Lung (tissue), 12 donors: ENCODE data around the gene TFG. TPM values are rescaled to one million over a fixed set of nuclear protein-coding genes. Genes with fewer than 3 reads are reported as not detected.
A peak's percentile ranks its signal among the peaks of the same experiment; 100 is the strongest.

Experiments used
- ATAC-seq: fragments of 200-7000 bp; cut with Tn5 transposase; one replicate; pipeline ENCODE4 v1.9.1; 2020; ENCODE audit warnings: moderate number of reproducible peaks; ENCODE audit not compliant: insufficient read depth, low FRiP score
- DNase-seq, 3 donors: peaks; one replicate each; pipeline ENCODE4 v3.0.0-alpha.2; 2013 to 2017
- H3K27ac ChIP-seq, 2 donors: one replicate each; pipeline ENCODE4 v1.5.1; 2013; ENCODE audit warnings: mild to moderate bottlenecking in 2 of 2, moderate library complexity in 2 of 2, control low read depth in 1 of 2, inconsistent platforms in 1 of 2, low read depth in 1 of 2, low read length in 1 of 2
- H3K27me3 ChIP-seq, 3 donors: one replicate each; pipeline ENCODE4 v1.5.1; 2013; ENCODE audit warnings: low read length in 2 of 3; ENCODE audit not compliant: control insufficient read depth in 3 of 3, insufficient read depth in 3 of 3
- H3K36me3 ChIP-seq, 4 donors: one replicate each; pipeline ENCODE4 v1.5.1; 2013; ENCODE audit warnings: low read length in 4 of 4, mild to moderate bottlenecking in 1 of 4, moderate library complexity in 1 of 4; ENCODE audit not compliant: control insufficient read depth in 4 of 4, insufficient read depth in 4 of 4
- H3K4me1 ChIP-seq, 5 donors: one replicate each; pipeline ENCODE4 v1.5.1; 2013; ENCODE audit warnings: low read length in 5 of 5, mild to moderate bottlenecking in 2 of 5, moderate library complexity in 1 of 5; ENCODE audit not compliant: control insufficient read depth in 5 of 5, insufficient read depth in 5 of 5
- H3K4me3 ChIP-seq: one replicate; pipeline ENCODE4 v1.5.1; 2013; ENCODE audit warnings: mild to moderate bottlenecking, control low read depth, moderate library complexity
- H3K9ac ChIP-seq, 2 donors: one replicate each; pipeline ENCODE4 v1.5.1; 2013; ENCODE audit warnings: low read length in 2 of 2, control low read depth in 1 of 2; ENCODE audit not compliant: insufficient read depth in 1 of 2
- H3K9me3 ChIP-seq, 4 donors: one replicate each; pipeline ENCODE4 v1.5.1; 2013; ENCODE audit warnings: low read length in 3 of 4, mild to moderate bottlenecking in 1 of 4, moderate library complexity in 1 of 4; ENCODE audit not compliant: control insufficient read depth in 4 of 4, insufficient read depth in 3 of 4
- WGBS, 2 donors: extraction: QIAGEN DNeasy Blood & Tissue Kit; methylation state at CpG; one replicate each; pipeline ENCODE4 v1.1.7; 2013; 5-methylcytosine and 5-hydroxymethylcytosine counted together
- polyA plus RNA-seq, 2 donors: library from polyadenylated mRNA; stranded (reverse); fragments of 200-250 nt; gene quantifications; one replicate each; pipeline ENCODE4 v1.2.1, GENCODE V29; 2013
- total RNA-seq, 2 donors: library from RNA; depleted of rRNA in 1 of 2; stranded (reverse); fragments of >200 nt in 1 of 2; gene quantifications; one replicate each; pipeline ENCODE4 v1.2.1, GENCODE V29; 2014 to 2021
- TF ChIP-seq, protein P1 (sequence below): IDR thresholded peaks from 2 replicates; pipeline ENCODE4 v1.5.1; 2012; ENCODE audit warnings: mild to moderate bottlenecking; ENCODE audit errors: control extremely low read depth, extremely low read depth
- donor health status: control.
- donor health status: control.
- donor health status: Bipolar disorder and iron deficiency.
- donor health status: healthy.
- donor health status: DM: yes; HTN: yes; CAD: no.

TFG gene
- total and polyA plus RNA-seq, 4 donors = 38.7 to 72.7 (median 65.2) TPM

DNA sequence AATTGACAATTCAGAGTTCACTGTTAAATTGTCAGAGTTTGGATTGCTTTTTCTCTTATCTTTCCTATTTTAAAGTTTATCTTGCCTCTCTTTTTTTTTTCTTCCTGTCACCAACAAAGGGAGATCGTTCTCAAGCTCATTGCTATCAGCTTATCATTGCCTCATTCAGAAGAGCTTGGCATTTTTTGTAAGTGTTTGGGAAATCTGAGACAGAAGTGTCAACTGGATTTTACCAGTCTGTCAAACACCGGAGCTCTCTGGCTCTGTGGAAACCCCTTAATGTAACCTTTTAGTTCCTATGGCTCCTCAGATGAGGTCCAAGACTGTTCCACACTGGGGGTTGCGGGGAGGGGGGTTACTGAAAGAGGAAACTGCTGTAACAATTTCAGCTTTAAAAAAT is 10.6 kb upstream of the TFG start:
- DNase-seq (peak in 2 of 3 donors; percentile 28 to 31), ATAC-seq (no peak)
- Histone ChIP-seq H3K27me3 (peaks cover 0 to 3% (median 0%) of the 10 kb centered on the region in 3 donors), H3K9me3 (peaks cover 0 to 4% (median 0%) of the 10 kb centered on the region in 4 donors), H3K9ac (no peak overlapping the region), H3K27ac (no peak overlapping the region), H3K4me1 (peaks cover 0 to 22% (median 6%) of the 10 kb centered on the region in 5 donors), H3K4me3 (no peak overlapping the region), H3K36me3 (no peaks in the 10 kb centered on the region)
- TF ChIP-seq, protein P1, sequence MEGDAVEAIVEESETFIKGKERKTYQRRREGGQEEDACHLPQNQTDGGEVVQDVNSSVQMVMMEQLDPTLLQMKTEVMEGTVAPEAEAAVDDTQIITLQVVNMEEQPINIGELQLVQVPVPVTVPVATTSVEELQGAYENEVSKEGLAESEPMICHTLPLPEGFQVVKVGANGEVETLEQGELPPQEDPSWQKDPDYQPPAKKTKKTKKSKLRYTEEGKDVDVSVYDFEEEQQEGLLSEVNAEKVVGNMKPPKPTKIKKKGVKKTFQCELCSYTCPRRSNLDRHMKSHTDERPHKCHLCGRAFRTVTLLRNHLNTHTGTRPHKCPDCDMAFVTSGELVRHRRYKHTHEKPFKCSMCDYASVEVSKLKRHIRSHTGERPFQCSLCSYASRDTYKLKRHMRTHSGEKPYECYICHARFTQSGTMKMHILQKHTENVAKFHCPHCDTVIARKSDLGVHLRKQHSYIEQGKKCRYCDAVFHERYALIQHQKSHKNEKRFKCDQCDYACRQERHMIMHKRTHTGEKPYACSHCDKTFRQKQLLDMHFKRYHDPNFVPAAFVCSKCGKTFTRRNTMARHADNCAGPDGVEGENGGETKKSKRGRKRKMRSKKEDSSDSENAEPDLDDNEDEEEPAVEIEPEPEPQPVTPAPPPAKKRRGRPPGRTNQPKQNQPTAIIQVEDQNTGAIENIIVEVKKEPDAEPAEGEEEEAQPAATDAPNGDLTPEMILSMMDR = no peak
- 47 to 58% methylated on average over 3 of the region's 3 CpGs for WGBS, 2 donors

DNA sequence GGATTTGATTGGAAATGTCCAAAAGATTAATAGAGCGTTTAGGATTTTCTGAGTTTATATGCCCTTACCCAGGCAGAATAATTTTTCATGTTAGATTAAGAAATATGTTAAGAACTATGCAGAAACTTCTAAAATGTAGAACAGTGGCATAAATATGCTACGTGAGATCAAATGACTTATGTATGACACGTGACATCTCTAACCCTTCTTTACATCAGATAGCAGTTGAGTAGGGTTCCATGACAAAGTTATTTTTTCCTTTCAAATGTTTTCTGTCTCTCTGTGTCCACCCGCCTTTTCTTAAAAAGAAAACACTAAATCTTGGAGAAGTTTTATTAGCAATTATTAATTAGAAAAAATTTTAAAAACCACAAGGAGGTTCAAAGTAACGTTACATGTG is 8.6 kb upstream of the TFG start:
- WGBS, 2 donors = 83 to 90% methylated on average over 5 of the region's 5 CpGs
- DNase-seq (no peak), ATAC-seq (no peak)
- H3K9ac ChIP-seq = no peak overlapping the region
- peaks cover 0 to 4% (median 0%) of the 10 kb centered on the region in 4 donors for H3K9me3 ChIP-seq
- TF ChIP-seq, protein P1 = no peak
- no peak overlapping the region for H3K4me3 ChIP-seq
- H3K36me3 ChIP-seq = no peaks in the 10 kb centered on the region
- peaks cover 0 to 15% (median 6%) of the 10 kb centered on the region in 5 donors for H3K4me1 ChIP-seq
- no peak overlapping the region for H3K27ac ChIP-seq
- peaks cover 0 to 4% (median 0%) of the 10 kb centered on the region in 3 donors for H3K27me3 ChIP-seq

DNA sequence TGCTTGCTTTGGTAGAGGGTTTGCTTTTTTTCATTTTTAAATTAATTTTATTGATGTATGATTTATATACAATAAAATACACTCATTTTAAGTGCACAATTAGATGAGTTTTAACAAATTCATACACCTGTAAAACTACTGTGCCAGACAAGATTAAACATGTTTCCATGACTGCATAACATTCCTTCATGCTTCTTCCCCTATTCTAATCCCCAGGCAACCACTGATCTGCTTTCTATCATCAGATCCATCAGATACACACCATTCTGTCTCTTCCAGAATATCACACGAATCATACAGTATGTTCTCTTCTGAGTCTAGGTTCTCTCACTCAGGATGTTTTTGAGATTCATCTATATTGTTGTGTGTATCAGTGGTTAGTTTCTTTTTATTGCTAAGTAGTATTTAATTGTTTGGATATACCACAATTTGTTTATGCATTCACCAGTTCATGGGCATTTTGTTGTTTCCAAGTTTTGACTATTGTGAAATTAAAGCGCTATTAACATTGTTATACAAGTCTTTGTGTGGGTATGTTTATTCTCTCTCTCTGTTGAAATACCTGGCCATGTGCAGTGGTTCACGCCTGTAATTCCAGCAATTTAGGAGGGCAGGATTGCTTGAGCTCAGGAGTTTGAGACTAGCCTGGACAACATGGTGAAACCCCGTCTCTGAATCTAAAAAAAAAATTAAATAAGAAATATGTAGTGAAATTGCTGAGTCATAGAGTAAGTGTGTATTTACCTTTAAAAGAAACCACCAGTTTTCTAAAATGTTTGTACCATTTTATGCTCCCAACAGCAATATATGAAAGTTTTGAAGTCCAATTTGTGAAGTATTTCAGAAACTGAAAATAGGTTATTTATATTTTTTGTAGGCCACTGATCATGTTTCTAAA is 7.0 kb upstream of the TFG start:
- H3K36me3 ChIP-seq = no peaks in the 10 kb centered on the region
- TF ChIP-seq, protein P1 = no peak
- no peak overlapping the region for H3K4me3 ChIP-seq
- 76 to 83% methylated on average over 4 of the region's 4 CpGs for WGBS, 2 donors
- DNase-seq (no peak), ATAC-seq (no peak)
- H3K27ac ChIP-seq = no peak overlapping the region
- peaks cover 0 to 11% (median 5%) of the 10 kb centered on the region in 5 donors for H3K4me1 ChIP-seq
- peaks cover 0 to under 1% (median 0%) of the 10 kb centered on the region in 4 donors for H3K9me3 ChIP-seq
- H3K9ac ChIP-seq = no peak overlapping the region
- H3K27me3 ChIP-seq = peaks cover 0 to 12% (median 5%) of the 10 kb centered on the region in 3 donors
